NOMO-1 treated with dmso at 0.1 percent for 144 hours (cell line): Measurements from ENCODE around the gene CTXN1.
A peak's percentile ranks its signal among the peaks of the same experiment; 100 is the strongest.

Experiments
- DNase-seq: peaks from one replicate; lab custom pipeline; 2025; ENCODE audit not compliant: unreplicated experiment; lab: John Stamatoyannopoulos, UW

The CTXN1 gene

DNA sequence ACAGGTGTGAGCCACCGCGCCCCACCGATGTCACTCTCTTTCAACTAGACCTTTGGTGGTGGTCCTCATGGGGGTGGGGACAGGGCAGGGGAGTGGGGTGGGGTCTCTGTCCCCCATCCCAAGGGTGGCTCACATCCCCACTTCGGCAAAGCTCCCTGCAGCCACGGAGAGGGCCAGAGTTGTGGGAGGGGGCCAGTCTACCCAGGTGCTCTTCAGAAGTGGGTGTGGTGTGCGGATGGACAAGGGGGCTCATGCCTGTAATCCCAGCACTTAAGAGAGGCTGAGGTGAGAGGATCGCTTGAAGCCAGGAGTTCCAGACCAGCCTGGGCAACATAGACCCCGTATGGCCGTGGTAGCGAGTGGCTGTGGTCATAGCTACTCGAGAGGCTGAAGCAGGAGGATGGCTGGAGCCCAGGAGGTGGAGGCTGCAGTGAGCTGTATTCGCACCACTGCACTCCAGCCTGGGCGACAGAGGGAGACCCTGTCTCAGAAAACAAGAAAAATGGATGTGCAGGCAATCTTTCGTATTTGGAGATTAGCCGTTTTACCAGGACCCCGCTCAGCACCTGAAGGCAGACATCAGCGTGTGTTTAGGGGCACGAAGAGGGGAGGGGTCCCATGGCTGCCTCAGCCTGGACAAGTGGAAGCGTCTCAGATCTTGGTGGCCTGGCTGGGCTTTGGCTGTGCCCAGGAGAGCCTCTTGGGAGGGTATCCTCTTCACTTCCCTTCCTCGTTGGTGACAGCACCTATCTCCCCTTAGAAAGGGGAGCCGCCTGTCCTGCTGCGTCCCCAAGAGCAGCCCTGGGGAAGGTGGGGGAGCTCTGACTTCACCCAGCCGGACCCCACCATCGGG is 10.5 kb downstream of the CTXN1 start:
- no peak for DNase-seq

DNA sequence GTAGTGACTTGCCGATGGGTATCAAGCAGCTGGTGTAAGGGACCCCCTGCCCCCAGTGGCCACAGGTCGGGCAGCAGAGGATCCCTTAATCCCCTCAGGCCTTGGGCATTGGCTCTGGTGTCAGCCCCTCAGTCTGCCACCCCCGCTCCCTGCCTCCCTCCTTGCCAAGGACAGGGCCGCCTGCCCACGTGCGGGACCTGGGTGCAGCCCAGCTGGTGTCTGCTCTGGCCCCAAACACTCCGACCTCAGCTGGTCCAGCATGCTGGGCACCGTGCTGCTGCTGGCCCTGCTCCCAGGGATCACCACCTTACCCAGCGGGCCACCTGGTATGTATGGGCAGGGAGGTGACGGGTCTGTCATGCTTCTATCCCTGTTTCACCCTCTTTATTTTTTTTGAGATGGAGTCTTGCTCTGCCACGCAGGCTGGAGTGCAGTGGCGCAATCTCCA is 11.3 kb downstream of the CTXN1 start, which contains the start of gene TGFBR3L:
Gene TGFBR3L, plus strand, starts transcription at position 233 of the 448 bp plus-strand sequence.
- DNase-seq, result no peak

GRCh38 chr19:7914099-7914498 is 11.8 kb downstream of the CTXN1 start:
- DNase-seq, result no peak

DNA sequence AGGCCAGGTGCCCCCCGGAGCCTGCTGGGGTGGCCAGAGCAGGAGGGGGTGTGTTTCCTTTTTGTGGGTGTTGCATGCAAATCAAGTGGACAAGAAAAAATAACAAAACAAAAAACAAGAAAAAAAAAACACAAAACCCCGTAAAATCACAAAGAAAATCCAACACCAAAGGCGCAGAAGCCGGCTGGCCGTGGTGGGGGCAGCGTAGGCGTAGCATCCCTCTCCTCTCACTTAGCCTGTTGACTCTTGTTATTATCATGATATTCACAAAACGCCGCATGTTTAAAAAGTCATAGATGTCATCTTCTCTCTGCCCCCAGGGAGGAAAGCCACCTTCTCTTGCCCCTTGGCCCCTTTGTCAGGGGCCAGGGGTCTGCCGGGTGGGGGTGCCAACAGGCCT is 12.3 kb downstream of the CTXN1 start:
- DNase-seq, result no peak

- DNase-seq, result no peak
Measured at GRCh38 chr19:7912697-7913564, 13.0 kb downstream of the CTXN1 start.

DNA sequence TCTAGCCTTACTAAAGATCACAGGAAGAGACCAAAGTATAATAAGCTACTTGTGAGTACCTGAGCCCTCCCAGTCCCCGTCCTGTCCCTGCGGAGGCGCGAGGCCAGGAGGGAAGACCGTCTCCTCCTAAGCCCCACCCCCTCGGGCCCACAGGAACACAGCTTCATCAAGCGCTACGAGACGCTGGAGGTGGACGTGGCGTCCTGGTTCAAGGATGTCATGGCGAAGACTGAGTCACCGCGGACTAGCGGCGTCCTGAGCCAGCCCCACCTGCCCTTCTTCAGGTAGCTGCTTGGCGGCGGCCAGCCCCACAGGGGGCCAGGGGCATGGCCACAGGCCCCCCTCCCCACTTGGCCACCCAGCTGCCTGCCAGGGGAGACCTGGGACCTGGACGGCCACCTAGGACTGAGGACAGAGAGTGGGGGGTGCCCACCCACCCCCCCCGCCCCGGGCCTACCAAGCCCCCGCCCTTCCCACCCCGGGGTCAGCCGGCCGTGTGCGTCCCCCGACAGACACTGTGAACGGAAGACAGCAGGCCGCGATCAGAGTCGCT is 13.7 kb downstream of the CTXN1 start:
- DNase-seq, result no peak

DNA sequence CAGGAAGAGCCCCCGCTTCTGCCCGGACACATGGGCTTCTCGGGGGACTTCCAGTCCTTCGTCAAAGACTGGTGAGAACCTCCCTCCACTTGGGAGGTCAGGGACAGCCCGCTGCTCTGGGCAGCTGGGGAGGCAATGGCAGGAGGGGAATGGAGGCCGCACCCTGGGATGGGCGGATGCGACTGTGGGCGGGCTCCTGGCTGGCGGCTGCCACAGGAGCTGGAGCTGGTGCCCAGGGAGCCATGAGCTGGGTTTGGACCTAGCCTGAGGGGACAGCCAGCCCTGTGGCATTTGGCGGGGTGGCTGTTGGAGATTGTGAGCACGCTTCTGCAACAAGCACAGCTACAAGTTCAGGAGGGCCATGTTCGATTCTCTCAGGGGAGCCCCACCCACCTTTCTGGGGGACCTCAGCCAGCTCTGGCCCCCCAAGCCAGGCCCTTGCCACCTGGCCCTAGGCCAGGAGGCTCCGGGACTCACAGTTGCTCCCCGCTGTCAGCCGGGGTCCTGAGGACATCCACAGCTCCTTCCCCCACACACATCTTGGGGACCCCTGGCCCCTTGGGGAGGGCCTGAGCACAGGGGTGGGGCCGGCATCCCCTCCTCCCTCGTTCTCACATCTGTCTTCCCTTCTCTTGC is 14.3 kb downstream of the CTXN1 start:
- DNase-seq, result no peak

DNA sequence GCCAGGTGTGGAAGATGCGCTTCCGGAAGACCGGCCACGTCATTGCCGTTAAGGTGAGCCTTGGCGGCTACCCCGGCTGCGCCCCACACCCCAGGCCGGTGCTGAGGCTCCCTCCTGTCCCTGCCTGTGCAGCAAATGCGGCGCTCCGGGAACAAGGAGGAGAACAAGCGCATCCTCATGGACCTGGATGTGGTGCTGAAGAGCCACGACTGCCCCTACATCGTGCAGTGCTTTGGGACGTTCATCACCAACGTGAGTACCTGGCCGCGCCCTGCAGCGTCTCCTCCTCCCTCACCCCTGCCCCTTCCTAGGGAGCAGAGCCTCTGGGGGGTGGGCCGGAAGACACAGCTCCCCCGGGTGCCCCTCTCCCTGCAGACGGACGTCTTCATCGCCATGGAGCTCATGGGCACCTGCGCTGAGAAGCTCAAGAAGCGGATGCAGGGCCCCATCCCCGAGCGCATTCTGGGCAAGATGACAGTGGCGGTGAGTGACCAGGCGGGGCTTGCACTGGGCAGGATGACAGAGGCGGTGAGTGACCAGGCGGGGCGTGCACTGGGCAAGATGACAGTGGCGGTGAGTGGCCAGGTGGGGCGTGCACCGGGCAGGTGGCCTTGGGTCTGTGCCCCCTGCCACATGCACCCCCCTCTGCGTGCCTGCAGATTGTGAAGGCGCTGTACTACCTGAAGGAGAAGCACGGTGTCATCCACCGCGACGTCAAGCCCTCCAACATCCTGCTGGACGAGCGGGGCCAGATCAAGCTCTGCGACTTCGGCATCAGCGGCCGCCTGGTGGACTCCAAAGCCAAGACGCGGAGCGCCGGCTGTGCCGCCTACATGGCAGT is 15.4 kb downstream of the CTXN1 start:
- no peak for DNase-seq

- DNase-seq, result no peak
Measured at GRCh38 chr19:7909471-7910067, 16.4 kb downstream of the CTXN1 start.

GRCh38 chr19:7908742-7909461 is 17.0 kb downstream of the CTXN1 start:
- DNase-seq, result no peak

- DNase-seq, result no peak
Measured at GRCh38 chr19:7908078-7908699, 17.7 kb downstream of the CTXN1 start.

DNA sequence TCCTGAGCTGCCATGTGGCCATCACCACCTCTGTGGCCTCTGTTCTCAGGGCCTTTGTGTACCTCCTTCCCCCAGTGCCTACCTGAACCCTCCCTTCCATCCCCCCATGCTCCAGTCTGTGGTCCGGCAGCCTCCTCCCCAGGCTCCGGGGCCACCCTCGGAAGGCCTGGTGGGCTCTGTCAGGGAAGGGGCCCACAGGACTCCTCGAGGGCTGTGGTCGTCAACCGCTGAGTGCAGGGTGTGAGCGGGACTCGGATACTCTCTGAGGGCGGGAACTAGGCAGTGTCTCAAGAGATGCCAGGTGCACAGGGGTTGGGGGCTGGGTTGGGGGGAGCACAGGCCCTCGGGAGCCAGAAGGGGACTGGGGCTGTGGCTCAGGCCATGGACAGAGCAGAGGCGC is 18.4 kb downstream of the CTXN1 start:
- no peak for DNase-seq

DNA sequence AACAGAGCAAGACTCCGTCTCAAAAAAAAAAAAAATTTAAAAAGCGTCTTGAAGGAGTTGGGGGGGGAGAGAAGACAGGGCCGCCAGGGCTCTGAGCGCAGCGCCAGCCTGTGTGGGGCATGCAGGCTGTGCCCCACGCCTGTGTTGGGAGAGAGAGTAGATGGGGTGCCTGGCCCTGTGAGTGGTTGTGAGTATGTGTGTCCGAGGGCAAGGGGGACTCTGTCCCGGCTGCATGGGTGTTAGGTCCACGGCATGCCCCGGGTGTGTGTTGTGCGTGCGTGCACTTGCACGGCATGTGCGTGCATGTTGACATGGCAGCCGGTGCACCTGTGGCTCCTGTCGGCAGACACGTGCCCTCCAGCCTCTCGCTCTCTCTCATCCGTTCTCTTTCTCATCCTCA is 18.8 kb downstream of the CTXN1 start:
- DNase-seq, result no peak

GRCh38 chr19:7905859-7906258 is 20.1 kb downstream of the CTXN1 start:
- no peak for DNase-seq

- no peak for DNase-seq
Measured at GRCh38 chr19:7905268-7905667, 20.7 kb downstream of the CTXN1 start.

DNA sequence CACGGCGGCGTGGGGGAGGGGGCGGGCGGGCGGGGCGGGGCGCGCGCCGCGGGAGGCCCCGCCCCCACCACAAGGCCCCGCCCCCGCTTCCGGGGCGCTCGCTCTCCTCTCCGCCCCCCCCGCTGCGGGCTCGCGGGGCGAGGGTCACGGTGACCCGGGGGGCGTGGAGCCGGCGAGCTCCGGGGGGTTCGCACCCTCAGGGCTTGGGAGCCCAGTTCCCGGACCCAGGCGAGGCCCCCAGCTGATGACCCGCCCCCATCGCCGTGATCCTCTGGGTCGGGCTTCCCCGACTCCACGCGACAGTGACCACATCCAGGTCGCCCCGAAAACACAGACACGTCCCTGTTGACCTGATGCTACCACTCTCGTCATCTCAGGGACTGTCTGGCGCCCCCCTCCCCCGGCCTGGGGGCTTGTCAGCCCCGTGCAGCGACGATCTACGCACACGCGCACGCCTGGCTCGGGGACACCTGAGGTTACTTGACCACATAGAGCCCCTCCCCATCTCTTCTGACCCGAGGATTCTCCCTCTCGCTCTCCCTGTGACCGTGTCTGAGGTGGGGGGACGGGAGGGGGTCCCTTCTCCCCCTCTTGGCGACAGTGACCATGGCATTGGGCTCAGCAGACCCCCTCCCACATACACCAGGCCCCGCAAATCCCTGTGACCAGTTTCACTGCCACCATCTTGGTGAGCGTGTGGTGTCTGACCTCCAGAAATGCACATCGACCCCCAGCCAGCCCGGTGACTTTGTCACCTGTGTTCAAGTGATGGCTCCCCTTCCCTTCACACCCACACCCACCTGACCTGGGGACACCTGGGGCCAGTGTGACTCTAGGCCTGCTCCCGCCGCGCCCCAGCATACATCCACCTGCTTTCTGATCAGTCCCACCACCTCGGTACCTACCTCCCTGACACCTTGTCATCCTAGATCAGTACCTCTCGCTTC is 21.6 kb downstream of the CTXN1 start:
- DNase-seq, result no peak

GRCh38 chr19:7903244-7904073 is 22.5 kb downstream of the CTXN1 start, which contains the start of gene MAP2K7:
TSS of gene MAP2K7 (plus strand) at chr19:7903877. CDS start at chr19:7903945, 68 bp downstream.
- peak; percentile 98 for DNase-seq
